CD4-positive, CD25-positive, alpha-beta regulatory T cell (primary cell): ENCODE data around the gene CCN5. TPM values are rescaled to one million over a fixed set of nuclear protein-coding genes. Genes with fewer than 3 reads are reported as not detected.
"Not testable (repeated sequence)": the region's sequence is repeated elsewhere in the genome, so short reads cannot be mapped to it uniquely, and the experiment has no call there.

Experiments used
- ATAC-seq, 2 donors: fragments of 150-1000 bp; cut with Tn5 transposase; one replicate each; pipeline ENCODE4 v1.10.0; 2021; ENCODE audit warnings: low read depth in 2 of 2, moderate number of reproducible peaks in 2 of 2, moderate library complexity in 1 of 2
- DNase-seq, 3 donors: peaks; one replicate each; pipeline versions ENCODE4 v3.0.0 to v3.0.0-alpha.2; 2012 to 2022; ENCODE audit warnings: mixed read lengths in 1 of 3
- H3K27ac ChIP-seq: one replicate; pipeline ENCODE4 v1.7.0; 2013; ENCODE audit warnings: mild to moderate bottlenecking, low read length; ENCODE audit not compliant: insufficient read depth, poor library complexity, severe bottlenecking
- H3K27me3 ChIP-seq: one replicate; pipeline ENCODE4 v1.7.0; 2013; ENCODE audit warnings: low read length; ENCODE audit not compliant: control insufficient read depth, insufficient read depth
- H3K36me3 ChIP-seq: one replicate; pipeline ENCODE4 v1.7.0; 2013; ENCODE audit warnings: mild to moderate bottlenecking, low read length, moderate library complexity; ENCODE audit not compliant: control insufficient read depth, insufficient read depth
- H3K4me1 ChIP-seq: 2 replicates; pipeline ENCODE4 v1.7.0; 2013; ENCODE audit warnings: mild to moderate bottlenecking, low read length; ENCODE audit not compliant: insufficient read depth, control insufficient read depth, poor library complexity, severe bottlenecking
- H3K4me3 ChIP-seq: one replicate; pipeline ENCODE4 v1.7.0; 2013; ENCODE audit warnings: low read depth, mild to moderate bottlenecking, low read length, moderate library complexity
- H3K9me3 ChIP-seq, 2 experiments: 1 replicate in 1 of 2; 2 replicates in 1 of 2; pipeline ENCODE4 v1.7.0; 2013; ENCODE audit warnings: low read length in 2 of 2, mild to moderate bottlenecking in 1 of 2, moderate library complexity in 1 of 2; ENCODE audit not compliant: control insufficient read depth in 2 of 2
- H3K27ac Mint-ChIP-seq, 3 donors: one replicate each; pipeline ENCODE4 v1.8.0; 2020 to 2022; ENCODE audit warnings: mild to moderate bottlenecking in 3 of 3, mixed read lengths in 3 of 3, moderate library complexity in 2 of 3
- H3K27me3 Mint-ChIP-seq: one replicate; pipeline ENCODE4 v1.8.0; 2022; ENCODE audit warnings: mild to moderate bottlenecking, mixed read lengths
- H3K36me3 Mint-ChIP-seq: one replicate; pipeline ENCODE4 v1.8.0; 2020; ENCODE audit warnings: mixed read lengths
- H3K4me1 Mint-ChIP-seq, 4 donors: one replicate each; pipeline ENCODE4 v1.8.0; 2020 to 2022; ENCODE audit warnings: mixed read lengths in 4 of 4, mild to moderate bottlenecking in 1 of 4
- H3K4me3 Mint-ChIP-seq, 4 donors: one replicate each; pipeline ENCODE4 v1.8.0; 2020 to 2022; ENCODE audit warnings: mild to moderate bottlenecking in 4 of 4, mixed read lengths in 4 of 4, moderate library complexity in 3 of 4
- H3K9me3 Mint-ChIP-seq, 7 donors: one replicate each; pipeline ENCODE4 v1.8.0; 2020 to 2022; ENCODE audit warnings: mixed read lengths in 7 of 7, mild to moderate bottlenecking in 3 of 7, moderate library complexity in 2 of 7
- polyA plus RNA-seq, 4 donors: library from polyadenylated mRNA; unstranded; fragments of 300-500 nt; fragmentation: Illumina TruSeq; gene quantifications; one replicate each; pipeline ENCODE4 v1.2.3, GENCODE V29; 2021
- total RNA-seq: library from RNA; stranded (reverse); gene quantifications from one replicate; pipeline ENCODE4 v1.2.3, GENCODE V29; 2022

The CCN5 gene
- total and polyA plus RNA-seq, 5 donors from 2014 or later, result not detected

DNA sequence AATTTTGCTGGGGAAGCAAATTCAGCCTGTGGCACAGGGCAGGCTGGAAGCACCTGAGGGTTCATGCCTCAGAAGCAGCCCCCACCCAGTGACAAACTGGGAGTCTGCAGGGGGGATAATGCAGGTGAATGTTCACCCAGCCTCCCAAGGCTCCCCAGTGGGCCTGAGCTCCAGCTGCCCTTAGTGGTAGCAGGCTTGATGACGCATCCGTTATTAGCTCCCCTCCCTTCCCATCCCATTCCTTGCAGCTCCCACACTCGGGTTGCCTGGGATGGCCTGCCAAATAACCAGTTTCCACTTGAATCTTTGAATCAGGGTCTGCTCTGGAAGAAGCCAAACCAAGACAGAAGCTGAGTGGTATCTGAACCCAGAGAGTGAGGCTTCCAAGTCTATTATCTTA, 46.3 kb downstream of the CCN5 start:
- no peak overlapping the region for H3K4me3 ChIP-seq
- Mint-ChIP-seq H3K4me3 (no peak overlapping the region), H3K27me3 (peaks cover 9% of the 10 kb centered on the region), H3K9me3 (no peaks in the 10 kb centered on the region), H3K36me3 (no peaks in the 10 kb centered on the region), H3K4me1 (no peaks in the 10 kb centered on the region), H3K27ac (no peak overlapping the region)
- ATAC-seq, result no peak
- H3K27me3 ChIP-seq, result peaks cover 4% of the 10 kb centered on the region
- no peaks in the 10 kb centered on the region for H3K36me3 ChIP-seq
- no peak overlapping the region for H3K27ac ChIP-seq
- H3K4me1 ChIP-seq, result no peaks in the 10 kb centered on the region
- DNase-seq, result no peak
- H3K9me3 ChIP-seq, result no peaks in the 10 kb centered on the region

DNA sequence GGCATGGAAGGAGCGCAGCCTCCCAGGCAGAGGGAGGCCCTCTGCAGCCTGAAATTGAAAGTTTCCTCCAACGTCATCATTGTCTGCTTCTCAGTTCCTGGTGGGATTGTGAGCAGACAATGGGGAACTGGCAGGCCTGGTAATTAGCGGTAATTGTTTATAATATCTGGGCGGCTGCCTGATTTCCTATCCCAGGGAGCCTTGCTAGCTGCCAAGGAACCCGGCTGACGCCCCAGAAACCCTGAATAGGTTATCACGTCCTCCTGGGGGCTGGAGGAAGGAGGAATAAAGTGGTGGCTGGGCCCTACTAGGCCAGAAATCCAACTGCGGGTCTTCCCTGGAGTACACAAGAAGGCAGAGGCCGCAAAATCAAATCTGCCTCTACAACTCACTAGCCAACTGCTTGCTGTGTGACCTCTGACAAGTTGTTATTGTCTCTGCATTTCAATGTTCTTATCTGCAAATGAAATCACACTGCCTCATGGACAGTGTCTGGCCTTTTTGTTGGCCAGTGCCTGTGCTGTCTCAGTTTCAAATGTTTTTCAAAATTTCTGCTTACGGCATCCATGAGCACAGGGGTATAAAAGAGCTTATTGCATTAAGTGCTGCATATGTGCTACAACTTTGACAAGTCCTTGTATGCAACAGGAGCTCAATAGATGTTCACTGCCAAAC, 47.4 kb downstream of the CCN5 start:
- no peak overlapping the region for H3K4me3 ChIP-seq
- no peaks in the 10 kb centered on the region for H3K4me1 ChIP-seq
- Mint-ChIP-seq H3K9me3 (no peaks in the 10 kb centered on the region), H3K36me3 (no peaks in the 10 kb centered on the region), H3K4me1 (no peaks in the 10 kb centered on the region), H3K4me3 (no peak overlapping the region), H3K27me3 (peaks cover 9% of the 10 kb centered on the region), H3K27ac (no peak overlapping the region)
- ATAC-seq (no peak), DNase-seq (no peak)
- H3K27me3 ChIP-seq, result peaks cover 4% of the 10 kb centered on the region
- no peaks in the 10 kb centered on the region for H3K9me3 ChIP-seq
- H3K27ac ChIP-seq, result no peak overlapping the region
- no peaks in the 10 kb centered on the region for H3K36me3 ChIP-seq

DNA sequence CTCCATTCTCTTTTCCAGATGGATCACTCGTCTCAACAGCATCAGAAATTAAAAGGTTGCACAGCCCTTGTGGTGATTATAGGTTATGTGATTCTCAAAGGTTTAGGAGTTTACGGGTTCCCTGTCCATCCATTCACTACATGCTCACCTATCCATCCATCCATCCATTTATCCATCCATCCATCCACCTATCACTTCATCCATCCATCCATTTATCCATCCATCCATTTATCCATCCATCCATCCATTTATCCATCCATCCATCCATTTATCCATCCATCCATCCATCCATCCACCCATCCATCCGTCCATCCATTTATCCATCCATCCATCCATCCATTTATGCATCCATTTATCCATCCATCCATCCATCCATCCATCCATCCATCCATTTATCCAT, 48.6 kb downstream of the CCN5 start:
- not testable (repeated sequence) for H3K4me3 Mint-ChIP-seq, H3K9me3 ChIP-seq, ATAC-seq, DNase-seq, H3K9me3 Mint-ChIP-seq, H3K27me3 ChIP-seq, H3K27ac Mint-ChIP-seq, H3K4me1 ChIP-seq, H3K36me3 ChIP-seq, H3K36me3 Mint-ChIP-seq, H3K4me3 ChIP-seq, H3K27ac ChIP-seq, H3K4me1 Mint-ChIP-seq
- peaks cover 17% of the 10 kb centered on the region for H3K27me3 Mint-ChIP-seq

DNA sequence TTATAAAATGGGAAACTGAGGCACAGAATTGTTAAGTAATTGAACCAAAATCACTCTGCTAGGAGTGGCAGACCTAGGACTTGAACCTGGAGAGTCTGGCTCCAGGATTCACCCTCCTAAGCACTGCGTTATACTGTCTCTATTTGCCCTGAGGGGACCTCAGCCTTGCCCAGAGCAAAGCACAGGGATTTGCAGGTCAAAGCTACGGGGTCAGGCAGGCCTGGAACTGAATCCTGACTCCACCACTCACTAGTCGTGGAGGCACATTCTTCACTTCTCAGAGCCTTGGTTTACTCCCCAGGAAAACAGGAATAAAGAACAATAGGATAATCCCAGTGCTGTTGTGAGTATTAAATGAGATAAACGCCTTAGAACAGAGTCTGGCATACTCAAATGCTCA, 49.9 kb downstream of the CCN5 start:
- H3K9me3 ChIP-seq, result no peaks in the 10 kb centered on the region

DNA sequence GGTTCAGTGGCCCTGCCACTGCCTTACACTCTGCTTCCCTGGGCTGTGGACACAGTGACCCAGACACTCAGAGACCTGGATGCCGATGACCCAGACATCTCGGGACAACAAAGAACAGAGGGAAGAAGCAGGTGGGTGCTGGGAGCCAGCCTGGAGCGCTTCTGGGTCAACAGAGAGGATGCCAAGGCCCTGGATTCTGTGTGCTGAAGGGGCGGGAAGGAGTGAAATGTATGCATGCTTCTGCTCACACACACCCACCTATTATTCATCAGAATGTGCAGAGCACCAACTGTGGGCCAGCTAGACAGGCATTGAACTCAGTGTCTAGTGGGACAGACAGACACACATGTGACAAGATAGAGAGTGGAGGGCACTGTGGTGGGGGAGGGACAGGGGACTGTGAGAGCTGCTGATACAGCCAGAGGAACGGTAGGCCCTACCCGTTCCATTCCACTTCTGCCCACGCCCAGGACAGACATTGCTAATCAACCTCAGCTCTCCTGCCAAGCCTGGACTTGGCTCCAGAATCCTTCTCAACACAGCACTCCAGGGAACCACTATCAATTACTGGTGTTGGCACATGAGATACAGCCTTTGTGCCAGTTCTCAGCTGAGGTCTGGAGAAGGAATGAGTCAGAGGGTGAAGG, 50.7 kb downstream of the CCN5 start:
- H3K27ac Mint-ChIP-seq, result no peak overlapping the region
- Histone ChIP-seq H3K9me3 (no peaks in the 10 kb centered on the region), H3K27ac (no peak overlapping the region), H3K27me3 (peaks cover 2% of the 10 kb centered on the region), H3K4me1 (no peaks in the 10 kb centered on the region), H3K4me3 (no peak overlapping the region), H3K36me3 (no peaks in the 10 kb centered on the region)
- DNase-seq, result no peak
- peaks cover 11% of the 10 kb centered on the region for H3K27me3 Mint-ChIP-seq
- H3K4me1 Mint-ChIP-seq, result no peaks in the 10 kb centered on the region
- H3K4me3 Mint-ChIP-seq, result no peak overlapping the region
- H3K36me3 Mint-ChIP-seq, result no peaks in the 10 kb centered on the region
- H3K9me3 Mint-ChIP-seq, result no peaks in the 10 kb centered on the region
- no peak for ATAC-seq

More for the DNA sequence above, 49.9 kb downstream of the CCN5 start:
- no peaks in the 10 kb centered on the region for H3K9me3 Mint-ChIP-seq
- Histone ChIP-seq H3K4me1 (no peaks in the 10 kb centered on the region), H3K27ac (no peak overlapping the region), H3K4me3 (no peak overlapping the region), H3K27me3 (peaks cover 2% of the 10 kb centered on the region), H3K36me3 (no peaks in the 10 kb centered on the region)
- no peak for ATAC-seq
- H3K27ac Mint-ChIP-seq, result no peak overlapping the region
- no peaks in the 10 kb centered on the region for H3K4me1 Mint-ChIP-seq
- no peaks in the 10 kb centered on the region for H3K36me3 Mint-ChIP-seq
- no peak for DNase-seq
- no peak overlapping the region for H3K4me3 Mint-ChIP-seq
- peaks cover 14% of the 10 kb centered on the region for H3K27me3 Mint-ChIP-seq

DNA sequence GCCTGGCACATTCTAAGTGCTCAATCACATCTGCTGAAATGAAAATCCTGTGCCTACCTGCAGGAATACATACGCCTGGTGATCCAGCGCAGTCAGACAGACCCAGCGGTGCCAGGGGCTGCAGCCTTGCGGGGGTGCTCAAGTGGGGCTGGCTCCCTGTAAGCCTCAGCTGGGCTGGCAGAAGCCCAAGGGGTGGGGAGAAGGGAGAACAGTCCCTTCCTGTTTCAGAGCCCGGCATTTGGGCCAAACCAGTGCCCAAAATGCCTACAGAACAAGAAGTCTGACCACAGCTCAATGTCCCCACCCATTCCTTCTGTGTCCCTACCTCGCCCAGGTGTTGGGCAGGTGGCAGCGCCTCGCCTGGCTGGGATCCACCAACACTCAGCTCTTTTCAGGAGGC, 53.1 kb downstream of the CCN5 start:
- no peaks in the 10 kb centered on the region for H3K9me3 ChIP-seq
- H3K4me3 ChIP-seq, result no peak overlapping the region
- Mint-ChIP-seq H3K27me3 (peaks cover 15% of the 10 kb centered on the region), H3K27ac (no peak overlapping the region), H3K36me3 (no peaks in the 10 kb centered on the region), H3K4me1 (no peaks in the 10 kb centered on the region), H3K4me3 (no peak overlapping the region), H3K9me3 (no peaks in the 10 kb centered on the region)
- peaks cover 2% of the 10 kb centered on the region for H3K27me3 ChIP-seq
- H3K27ac ChIP-seq, result no peak overlapping the region
- DNase-seq (no peak), ATAC-seq (no peak)
- no peaks in the 10 kb centered on the region for H3K36me3 ChIP-seq
- no peaks in the 10 kb centered on the region for H3K4me1 ChIP-seq

DNA sequence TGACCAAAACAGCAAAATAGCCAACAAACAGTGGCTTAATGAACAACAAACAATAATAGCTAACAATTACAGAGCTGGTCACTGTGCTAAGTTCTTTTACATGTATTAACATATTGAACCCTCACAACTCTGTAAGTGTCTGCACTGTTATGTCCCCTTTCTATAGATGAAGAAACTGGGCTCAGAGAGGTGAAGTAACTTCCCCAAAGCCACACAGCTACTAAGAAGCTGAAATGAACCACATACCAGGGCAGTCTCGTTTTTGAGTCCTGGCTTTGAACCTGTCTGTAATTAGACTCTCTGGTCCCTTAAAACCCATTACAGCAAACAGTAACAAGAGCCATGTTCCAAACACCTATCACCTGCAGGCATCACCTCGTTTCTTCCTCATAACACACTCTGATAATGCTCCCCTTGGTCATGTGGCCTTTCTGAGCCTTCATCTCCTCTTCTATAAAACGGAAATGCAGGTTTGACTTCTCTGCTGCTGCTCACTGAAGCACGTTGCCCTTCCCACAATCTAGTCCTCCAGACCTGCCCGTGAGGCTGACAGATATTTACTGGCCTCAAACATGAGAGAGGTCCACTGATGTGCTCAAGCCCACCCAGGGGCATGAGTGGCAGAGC, 53.8 kb downstream of the CCN5 start:
- H3K27ac ChIP-seq, result no peak overlapping the region
- Mint-ChIP-seq H3K36me3 (no peaks in the 10 kb centered on the region), H3K4me3 (no peak overlapping the region), H3K27ac (no peak overlapping the region), H3K9me3 (no peaks in the 10 kb centered on the region), H3K4me1 (no peaks in the 10 kb centered on the region), H3K27me3 (peaks cover 15% of the 10 kb centered on the region)
- no peaks in the 10 kb centered on the region for H3K9me3 ChIP-seq
- peaks cover 2% of the 10 kb centered on the region for H3K27me3 ChIP-seq
- no peak overlapping the region for H3K4me3 ChIP-seq
- no peak for ATAC-seq
- DNase-seq, result no peak
- H3K4me1 ChIP-seq, result no peaks in the 10 kb centered on the region
- H3K36me3 ChIP-seq, result no peaks in the 10 kb centered on the region

DNA sequence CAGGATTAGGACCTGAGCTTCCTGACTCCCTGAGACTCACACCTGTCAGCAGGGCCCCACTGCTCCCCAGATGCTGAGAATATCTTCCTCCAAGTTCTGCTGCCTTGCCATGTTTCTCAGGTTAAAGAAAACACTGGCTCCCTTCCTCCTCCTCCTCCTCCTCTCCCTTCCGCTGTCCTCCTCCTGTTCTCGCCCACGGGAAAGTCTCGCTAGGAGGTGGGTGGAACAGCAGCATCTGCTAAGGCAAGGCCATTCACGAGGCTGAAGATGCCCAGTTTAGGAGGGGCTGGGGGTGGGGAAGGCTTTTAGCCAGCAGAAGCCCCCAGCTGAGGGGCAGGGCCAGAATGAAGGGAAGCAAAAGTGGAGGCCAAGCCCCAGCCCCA, 54.3 kb downstream of the CCN5 start:
- Mint-ChIP-seq H3K36me3 (no peaks in the 10 kb centered on the region), H3K4me1 (no peaks in the 10 kb centered on the region), H3K4me3 (no peak overlapping the region), H3K27ac (no peak overlapping the region), H3K9me3 (no peaks in the 10 kb centered on the region), H3K27me3 (peaks cover 15% of the 10 kb centered on the region)
- ATAC-seq (no peak), DNase-seq (no peak)
- no peaks in the 10 kb centered on the region for H3K4me1 ChIP-seq
- H3K4me3 ChIP-seq, result no peak overlapping the region
- no peaks in the 10 kb centered on the region for H3K36me3 ChIP-seq
- no peak overlapping the region for H3K27ac ChIP-seq
- peaks cover 2% of the 10 kb centered on the region for H3K27me3 ChIP-seq
- no peaks in the 10 kb centered on the region for H3K9me3 ChIP-seq
